ENCODE data around the gene CENPP. TPM values are rescaled to one million over a fixed set of nuclear protein-coding genes. Genes with fewer than 3 reads are reported as not detected.

Gene CENPP
- total RNA-seq, 1 donor from 2014 or later = 1.3 TPM

DNA sequence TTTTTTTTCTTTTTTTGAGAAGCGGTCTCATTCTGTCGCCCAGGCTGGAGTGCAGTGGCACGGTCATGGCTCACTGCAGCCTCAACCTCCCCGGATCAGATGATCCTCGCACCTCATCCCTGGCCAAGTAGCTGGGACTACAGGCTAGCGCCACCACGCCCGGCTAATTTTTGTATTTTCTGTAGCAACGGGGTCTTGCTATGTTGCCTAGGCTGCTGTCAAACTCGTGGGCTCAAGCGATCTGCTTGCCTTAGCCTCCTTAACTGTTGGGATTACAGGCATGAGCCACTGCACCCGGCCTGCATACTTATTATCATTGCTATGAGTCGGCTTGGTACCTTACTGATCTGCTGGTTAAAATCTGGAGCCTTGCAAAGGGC is 31.5 kb upstream of the CENPP start:
- Histone ChIP-seq H3K4me3 (ENCODE audit: low read depth, low read length) (peak overlapping the region; percentile 54), H3K27me3 (ENCODE audit: control insufficient read depth, insufficient read depth, low read length) (no peaks in the 10 kb centered on the region), H3K36me3 (ENCODE audit: control insufficient read depth, insufficient read depth, low read length) (peaks cover 4% of the 10 kb centered on the region)
- TF ChIP-seq, protein P1, sequence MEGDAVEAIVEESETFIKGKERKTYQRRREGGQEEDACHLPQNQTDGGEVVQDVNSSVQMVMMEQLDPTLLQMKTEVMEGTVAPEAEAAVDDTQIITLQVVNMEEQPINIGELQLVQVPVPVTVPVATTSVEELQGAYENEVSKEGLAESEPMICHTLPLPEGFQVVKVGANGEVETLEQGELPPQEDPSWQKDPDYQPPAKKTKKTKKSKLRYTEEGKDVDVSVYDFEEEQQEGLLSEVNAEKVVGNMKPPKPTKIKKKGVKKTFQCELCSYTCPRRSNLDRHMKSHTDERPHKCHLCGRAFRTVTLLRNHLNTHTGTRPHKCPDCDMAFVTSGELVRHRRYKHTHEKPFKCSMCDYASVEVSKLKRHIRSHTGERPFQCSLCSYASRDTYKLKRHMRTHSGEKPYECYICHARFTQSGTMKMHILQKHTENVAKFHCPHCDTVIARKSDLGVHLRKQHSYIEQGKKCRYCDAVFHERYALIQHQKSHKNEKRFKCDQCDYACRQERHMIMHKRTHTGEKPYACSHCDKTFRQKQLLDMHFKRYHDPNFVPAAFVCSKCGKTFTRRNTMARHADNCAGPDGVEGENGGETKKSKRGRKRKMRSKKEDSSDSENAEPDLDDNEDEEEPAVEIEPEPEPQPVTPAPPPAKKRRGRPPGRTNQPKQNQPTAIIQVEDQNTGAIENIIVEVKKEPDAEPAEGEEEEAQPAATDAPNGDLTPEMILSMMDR (IDR thresholded peaks at IDR 0.05; ENCODE audit: insufficient read depth, low read length, severe bottlenecking) = no peak
- DNase-seq (ENCODE audit: low read depth) (no peak), FAIRE-seq (no peak)

DNA sequence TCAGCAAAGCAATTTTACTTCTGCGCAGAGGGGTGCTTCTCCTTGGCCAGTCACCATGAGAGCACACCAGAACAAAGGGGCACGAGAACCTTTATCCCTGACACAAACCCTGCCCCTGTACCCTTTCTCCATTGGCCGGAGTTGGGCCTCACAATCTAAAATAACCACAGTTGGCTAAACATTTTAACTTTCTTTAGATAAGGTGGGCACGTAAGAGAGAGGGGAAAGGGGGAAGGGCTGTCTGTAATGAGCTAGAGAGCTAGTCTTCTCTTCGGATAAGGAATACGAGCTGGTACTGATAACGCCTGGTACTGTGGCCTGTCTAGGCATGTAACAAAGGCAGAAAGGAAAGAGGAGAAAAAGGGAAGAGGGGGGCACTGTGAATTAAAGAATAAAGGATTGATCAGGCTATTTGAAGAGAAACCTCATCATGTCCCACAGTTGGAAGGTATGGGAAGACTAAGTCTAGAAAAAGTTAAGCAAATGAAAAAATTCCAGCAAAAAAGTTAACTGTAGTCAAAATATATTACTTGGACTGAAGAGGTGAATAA is 30.4 kb upstream of the CENPP start:
- no peaks in the 10 kb centered on the region for H3K27me3 ChIP-seq (ENCODE audit: control insufficient read depth, insufficient read depth, low read length)
- no peak overlapping the region for H3K4me3 ChIP-seq (ENCODE audit: low read depth, low read length)
- peaks cover 3% of the 10 kb centered on the region for H3K36me3 ChIP-seq (ENCODE audit: control insufficient read depth, insufficient read depth, low read length)
- FAIRE-seq = no peak
- no peak for DNase-seq (ENCODE audit: low read depth)
- TF ChIP-seq, protein P1 (IDR thresholded peaks at IDR 0.05; ENCODE audit: insufficient read depth, low read length, severe bottlenecking) = no peak

DNA sequence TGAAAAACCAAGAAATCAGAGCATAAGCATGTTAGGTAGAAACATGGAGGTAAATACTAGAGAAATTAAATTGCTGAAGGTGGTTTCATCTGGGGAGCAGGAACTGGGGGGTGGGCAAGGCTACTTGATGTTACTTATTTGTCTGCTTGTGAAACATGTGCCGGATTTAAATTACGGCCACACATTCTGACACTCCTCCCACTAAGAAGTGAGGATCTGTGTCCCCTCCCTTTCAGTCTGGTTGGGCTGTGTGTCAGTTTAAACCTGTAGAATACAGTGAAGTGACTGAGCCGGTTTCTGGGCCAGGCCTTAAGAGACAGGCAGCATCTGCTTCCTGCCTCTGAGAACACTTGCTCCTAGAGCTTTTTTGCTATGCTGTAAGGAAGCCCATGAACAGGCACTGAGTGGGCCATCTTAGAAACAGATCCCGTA is 29.9 kb upstream of the CENPP start:
- DNase-seq (ENCODE audit: low read depth) (peak; percentile 58), FAIRE-seq (no peak)
- H3K4me3 ChIP-seq (ENCODE audit: low read depth, low read length) = no peak overlapping the region
- no peaks in the 10 kb centered on the region for H3K27me3 ChIP-seq (ENCODE audit: control insufficient read depth, insufficient read depth, low read length)
- TF ChIP-seq, protein P1 (IDR thresholded peaks at IDR 0.05; ENCODE audit: insufficient read depth, low read length, severe bottlenecking) = no peak
- peaks cover 4% of the 10 kb centered on the region for H3K36me3 ChIP-seq (ENCODE audit: control insufficient read depth, insufficient read depth, low read length)

DNA sequence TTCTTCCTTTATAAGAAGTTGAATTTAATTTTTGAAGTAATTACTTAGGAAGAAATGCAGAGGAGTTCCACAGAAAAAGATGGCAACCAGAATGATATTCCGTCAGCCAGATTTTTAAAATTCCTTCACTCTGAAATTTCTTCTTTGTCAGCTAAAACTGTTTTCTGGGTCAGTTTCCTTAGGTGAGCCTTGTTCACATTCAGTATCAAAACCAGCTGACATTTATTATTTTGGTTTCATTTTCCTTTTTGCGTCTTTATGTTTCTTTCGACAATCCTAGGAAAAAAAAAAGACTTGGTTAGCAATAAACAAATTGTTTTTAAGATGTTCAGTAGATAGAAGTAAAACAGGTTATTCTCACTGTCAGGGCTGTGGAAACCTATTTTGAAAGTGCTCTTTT is 28.1 kb upstream of the CENPP start:
- FAIRE-seq = no peak
- TF ChIP-seq, protein P1 (IDR thresholded peaks at IDR 0.05; ENCODE audit: insufficient read depth, low read length, severe bottlenecking) = no peak
- DNase-seq (ENCODE audit: low read depth) = no peak
- H3K36me3 ChIP-seq (ENCODE audit: control insufficient read depth, insufficient read depth, low read length) = peaks cover 5% of the 10 kb centered on the region
- H3K27me3 ChIP-seq (ENCODE audit: control insufficient read depth, insufficient read depth, low read length) = no peaks in the 10 kb centered on the region
- no peak overlapping the region for H3K4me3 ChIP-seq (ENCODE audit: low read depth, low read length)

DNA sequence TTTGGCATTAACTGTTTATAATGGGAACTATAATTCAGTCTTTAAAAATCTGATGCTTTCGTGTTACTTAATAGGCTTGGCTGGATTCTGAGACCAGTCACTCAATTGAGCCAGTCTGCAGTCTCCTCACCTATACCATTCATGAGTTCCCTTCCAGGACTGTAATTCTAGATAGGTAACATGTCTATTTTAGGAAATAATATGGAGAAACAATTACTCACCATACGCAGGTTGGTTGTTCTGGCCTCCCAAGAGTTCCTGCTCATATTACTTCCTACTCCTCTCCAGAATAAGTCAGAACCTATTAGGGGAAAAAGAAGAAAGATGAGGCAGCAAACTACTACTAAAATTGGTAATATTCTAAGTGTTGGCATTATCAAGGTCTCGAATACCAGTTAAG is 27.7 kb upstream of the CENPP start:
- Histone ChIP-seq H3K4me3 (ENCODE audit: low read depth, low read length) (no peak overlapping the region), H3K27me3 (ENCODE audit: control insufficient read depth, insufficient read depth, low read length) (no peaks in the 10 kb centered on the region), H3K36me3 (ENCODE audit: control insufficient read depth, insufficient read depth, low read length) (peaks cover 5% of the 10 kb centered on the region)
- DNase-seq (ENCODE audit: low read depth) (peak; percentile 59), FAIRE-seq (no peak)
- TF ChIP-seq, protein P1 (IDR thresholded peaks at IDR 0.05; ENCODE audit: insufficient read depth, low read length, severe bottlenecking) = no peak

DNA sequence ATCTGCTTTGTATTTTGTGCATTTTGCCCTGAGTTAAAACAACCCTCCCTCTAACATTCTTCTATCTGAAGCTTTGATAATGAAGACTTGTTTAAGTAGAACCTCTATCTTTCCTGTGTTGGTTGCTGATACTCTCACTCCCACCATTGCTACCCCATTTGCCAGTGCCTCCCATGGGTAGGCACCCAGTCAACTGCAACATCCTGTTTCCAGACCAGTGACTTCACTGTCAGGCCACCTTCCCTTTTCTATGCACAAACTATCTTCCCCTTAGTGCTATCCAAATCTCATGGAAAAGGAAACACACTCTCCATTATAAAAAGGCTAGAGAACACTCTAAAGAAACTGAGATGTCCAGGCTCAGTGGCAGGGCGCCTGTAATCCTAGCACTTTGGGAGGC is 26.6 kb upstream of the CENPP start:
- Histone ChIP-seq H3K36me3 (ENCODE audit: control insufficient read depth, insufficient read depth, low read length) (peaks cover 5% of the 10 kb centered on the region), H3K27me3 (ENCODE audit: control insufficient read depth, insufficient read depth, low read length) (no peaks in the 10 kb centered on the region), H3K4me3 (ENCODE audit: low read depth, low read length) (no peak overlapping the region)
- TF ChIP-seq, protein P1 (IDR thresholded peaks at IDR 0.05; ENCODE audit: insufficient read depth, low read length, severe bottlenecking) = no peak
- FAIRE-seq (no peak), DNase-seq (ENCODE audit: low read depth) (no peak)

All from bronchial epithelial cell (primary cell).